NCI-H69 (cell line): ENCODE data around the gene LAMB3.
A peak's percentile ranks its signal among the peaks of the same experiment; 100 is the strongest.
"Not testable (repeated sequence)": the region's sequence is repeated elsewhere in the genome, so short reads cannot be mapped to it uniquely, and the experiment has no call there.

Source experiments
- DNase-seq: peaks from one replicate; lab custom pipeline; 2025; lab: John Stamatoyannopoulos, UW

LAMB3 gene

GRCh38 chr1:209652121-209652735 lies at the start of gene LAMB3:
TSS of gene LAMB3 (minus strand) at chr1:209652425. CDS start at chr1:209650944, 1,481 bp downstream.
- no peak for DNase-seq

- DNase-seq = not testable (repeated sequence)
Observed at GRCh38 chr1:209700686-209701085, 48.5 kb upstream of the LAMB3 start.

GRCh38 chr1:209697126-209697525 lies 44.9 kb upstream of the LAMB3 start:
- DNase-seq = no peak

GRCh38 chr1:209696673-209697072 lies 44.4 kb upstream of the LAMB3 start:
- no peak for DNase-seq

GRCh38 chr1:209692745-209693504 lies 40.7 kb upstream of the LAMB3 start:
- peak; percentile 78 for DNase-seq

GRCh38 chr1:209692296-209692695 lies 40.1 kb upstream of the LAMB3 start:
- DNase-seq = no peak

- no peak for DNase-seq
Observed at GRCh38 chr1:209691237-209691636, 39.0 kb upstream of the LAMB3 start.

- peak; percentile 38 for DNase-seq
Observed at GRCh38 chr1:209689477-209689876, 37.3 kb upstream of the LAMB3 start.

GRCh38 chr1:209688746-209689234 lies 36.6 kb upstream of the LAMB3 start:
- DNase-seq = no peak

GRCh38 chr1:209686322-209686721 lies 34.1 kb upstream of the LAMB3 start:
- DNase-seq = no peak

GRCh38 chr1:209685821-209686220 lies 33.6 kb upstream of the LAMB3 start:
- DNase-seq = no peak

GRCh38 chr1:209678981-209679539 lies 26.8 kb upstream of the LAMB3 start:
- DNase-seq = no peak

- peak; percentile 57 for DNase-seq
Observed at GRCh38 chr1:209675565-209676154, 23.4 kb upstream of the LAMB3 start.

GRCh38 chr1:209674957-209675564 lies 22.8 kb upstream of the LAMB3 start, which contains the start of gene G0S2:
TSS of gene G0S2 (plus strand) at chr1:209675412. CDS start at chr1:209675685, 273 bp downstream.
- peak; percentile 74 for DNase-seq

- DNase-seq = no peak
Observed at GRCh38 chr1:209673631-209674417, 21.6 kb upstream of the LAMB3 start.

GRCh38 chr1:209672705-209673630 lies 20.7 kb upstream of the LAMB3 start:
- no peak for DNase-seq

- no peak for DNase-seq
Observed at GRCh38 chr1:209670441-209671082, 18.3 kb upstream of the LAMB3 start.

- no peak for DNase-seq
Observed at GRCh38 chr1:209667708-209668107, 15.5 kb upstream of the LAMB3 start.

GRCh38 chr1:209667103-209667502 lies 14.9 kb upstream of the LAMB3 start:
- DNase-seq = no peak

- no peak for DNase-seq
Observed at GRCh38 chr1:209662879-209663327, 10.7 kb upstream of the LAMB3 start.
